HEK293T (cell line): ENCODE measurements around the gene PHEX.

Experiments used
- CTCF ChIA-PET: fragments of 350-600 bp; formaldehyde crosslinking; extraction: SDS; loops from one replicate; lab custom pipeline; 2021; ENCODE audit warnings: antibody characterized with exemption, inconsistent platforms; lab: Yijun Ruan, JAX
- POLR2A ChIA-PET: fragments of 350-600 bp; formaldehyde crosslinking; extraction: SDS; loops from one replicate; lab custom pipeline; 2020; ENCODE audit warnings: antibody characterized with exemption, inconsistent platforms; lab: Yijun Ruan, JAX
- DNase-seq: peaks from one replicate; pipeline ENCODE4 v3.0.0; 2012; ENCODE audit warnings: mixed read lengths; ENCODE audit errors: extremely low spot score
- ARNT ChIP-seq: fragments of 450-650 bp; IDR thresholded peaks from 2 replicates; pipeline ENCODE4 v1.6.1; 2017; ENCODE audit warnings: mild to moderate bottlenecking
- BHLHE40 ChIP-seq: fragments of 450-650 bp; IDR thresholded peaks from 2 replicates; pipeline ENCODE4 v1.6.1; 2016; ENCODE audit warnings: mild to moderate bottlenecking, moderate library complexity, borderline replicate concordance
- CTBP1 ChIP-seq: fragments of 450-650 bp; IDR thresholded peaks from 2 replicates; pipeline ENCODE4 v1.6.1; 2016; ENCODE audit warnings: borderline replicate concordance
- ELF4 ChIP-seq: fragments of 450-650 bp; IDR thresholded peaks from 2 replicates; pipeline ENCODE4 v1.6.1; 2017; ENCODE audit warnings: antibody characterized with exemption
- FOXA1 ChIP-seq: fragments of 450-650 bp; IDR thresholded peaks from 2 replicates; pipeline ENCODE4 v1.6.1; 2016; ENCODE audit warnings: mild to moderate bottlenecking
- FOXK2 ChIP-seq: fragments of 450-650 bp; IDR thresholded peaks from 2 replicates; pipeline ENCODE4 v1.6.1; 2016; ENCODE audit warnings: mild to moderate bottlenecking
- FOXM1 ChIP-seq: fragments of 450-650 bp; IDR thresholded peaks from 2 replicates; pipeline ENCODE4 v1.6.1; 2017; ENCODE audit warnings: mild to moderate bottlenecking, borderline replicate concordance
- HDGF ChIP-seq: fragments of 450-650 bp; IDR thresholded peaks from 2 replicates; pipeline ENCODE4 v1.6.1; 2017; ENCODE audit warnings: antibody characterized with exemption, borderline replicate concordance
- L3MBTL2 ChIP-seq: fragments of 450-650 bp; conservative IDR thresholded peaks from 2 replicates; pipeline ENCODE4 v1.6.1; 2016; ENCODE audit warnings: mild to moderate bottlenecking
- LEF1 ChIP-seq: fragments of 450-650 bp; IDR thresholded peaks from 2 replicates; pipeline ENCODE4 v1.6.1; 2017; ENCODE audit warnings: mild to moderate bottlenecking, borderline replicate concordance
- NFRKB ChIP-seq: fragments of 450-650 bp; IDR thresholded peaks from 2 replicates; pipeline ENCODE4 v1.6.1; 2016; ENCODE audit warnings: mild to moderate bottlenecking, moderate library complexity
- PKNOX1 ChIP-seq: fragments of 450-650 bp; IDR thresholded peaks from 2 replicates; pipeline ENCODE4 v1.6.1; 2016
- SP1 ChIP-seq: fragments of 450-650 bp; IDR thresholded peaks from 2 replicates; pipeline ENCODE4 v1.6.1; 2017
- SUZ12 ChIP-seq: fragments of 450-650 bp; IDR thresholded peaks from 2 replicates; pipeline ENCODE4 v1.6.1; 2016; ENCODE audit warnings: mild to moderate bottlenecking
- TARDBP ChIP-seq: fragments of 450-650 bp; IDR thresholded peaks from 2 replicates; pipeline ENCODE4 v1.6.1; 2016
- ZNF384 ChIP-seq: fragments of 450-650 bp; IDR thresholded peaks from 2 replicates; pipeline ENCODE4 v1.6.1; 2016

PHEX gene

GRCh38 chrX:22053481-22053880, 21.4 kb downstream of the PHEX start:
- ChIA-PET POLR2A (no interaction called here), CTCF (no interaction called here)
- DNase-seq, result no peak
- TF ChIP-seq NFRKB, result no peak
- no peak for TF ChIP-seq CTBP1
- no peak for TF ChIP-seq PKNOX1
- no peak for TF ChIP-seq SP1
- TF ChIP-seq FOXK2, result no peak
- TF ChIP-seq ARNT, result no peak
- TF ChIP-seq LEF1, result no peak
- no peak for TF ChIP-seq ELF4
- no peak for TF ChIP-seq ZNF384
- no peak for TF ChIP-seq BHLHE40
- no peak for TF ChIP-seq HDGF
- no peak for TF ChIP-seq TARDBP
- no peak for TF ChIP-seq SUZ12

- ChIA-PET POLR2A (no interaction called here), CTCF (no interaction called here)
- TF ChIP-seq LEF1 (no peak), CTBP1 (no peak), PKNOX1 (no peak), ELF4 (no peak), FOXA1 (no peak), L3MBTL2 (no peak), TARDBP (no peak), ARNT (no peak), FOXK2 (no peak), ZNF384 (no peak), SP1 (no peak), FOXM1 (no peak), NFRKB (no peak), SUZ12 (no peak), BHLHE40 (no peak), HDGF (no peak)
- DNase-seq, result no peak
Observed at GRCh38 chrX:22056235-22056634, 24.1 kb downstream of the PHEX start.

DNA sequence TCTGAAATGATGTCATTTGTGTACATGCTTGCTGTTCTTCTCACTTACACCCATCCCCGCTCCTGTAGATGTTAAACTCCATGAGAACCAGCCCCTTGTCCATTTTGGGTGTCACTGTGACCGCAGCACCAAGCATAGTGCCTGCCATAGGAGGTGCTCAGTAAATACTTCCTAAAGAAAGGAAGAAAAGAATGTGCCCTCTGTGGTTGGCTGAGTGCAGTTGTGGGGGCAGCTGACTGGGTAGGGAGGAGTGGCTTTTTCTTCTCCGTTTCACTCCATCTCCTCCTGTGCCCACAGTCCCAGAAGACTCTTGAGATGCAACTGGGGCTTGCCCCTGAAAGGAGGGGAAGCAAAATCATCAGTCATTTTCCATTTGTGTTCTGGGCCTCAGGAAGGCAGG, 25.5 kb downstream of the PHEX start:
- DNase-seq, result no peak
- TF ChIP-seq TARDBP (no peak), BHLHE40 (no peak), FOXA1 (no peak), ARNT (no peak), PKNOX1 (no peak), ELF4 (no peak), SUZ12 (no peak), ZNF384 (no peak)
- ChIA-PET CTCF (no interaction called here), POLR2A (no interaction called here)

GRCh38 chrX:22059775-22060174, 27.6 kb downstream of the PHEX start:
- no peak for DNase-seq
- no peak for TF ChIP-seq LEF1
- TF ChIP-seq SUZ12, result no peak
- no peak for TF ChIP-seq FOXK2
- ChIA-PET POLR2A (no interaction called here), CTCF (interaction anchor here (0.6 to 0.8 kb wide), 3 partner anchors 14 to 373 kb away, joined by 3 to 4 read pairs (median 4); no protein-coding TSS in a partner anchor)

- DNase-seq, result no peak
- POLR2A ChIA-PET, result no interaction called here
- CTCF ChIA-PET, result interaction anchor here (0.6 to 0.8 kb wide), 2 partner anchors 15 to 153 kb away, joined by 3 to 4 read pairs; no protein-coding TSS in a partner anchor
Observed at GRCh38 chrX:22060415-22061280, 28.5 kb downstream of the PHEX start.

GRCh38 chrX:22063284-22063683, 31.2 kb downstream of the PHEX start:
- ChIA-PET CTCF (no interaction called here), POLR2A (no interaction called here)
- DNase-seq, result no peak
- TF ChIP-seq CTBP1 (no peak), BHLHE40 (no peak), ELF4 (no peak), SUZ12 (no peak), FOXK2 (no peak), ZNF384 (no peak), FOXM1 (no peak), L3MBTL2 (no peak), HDGF (no peak), FOXA1 (no peak), SP1 (no peak), NFRKB (no peak), PKNOX1 (no peak), TARDBP (no peak)

More at GRCh38 chrX:22060415-22061280, 28.5 kb downstream of the PHEX start:
- TF ChIP-seq HDGF (no peak), FOXK2 (no peak)
